KBM-7 (cell line): Measurements from ENCODE around the gene MAP4K4.

ENCODE experiments used
- DNase-seq: peaks from one replicate; pipeline ENCODE4 v3.0.0-alpha.2; 2015
- in situ Hi-C: fragments of 300-500 bp; cut with MboI; formaldehyde crosslinking; loops from 2 replicates; pipeline ENCODE4 v1.14.3; 2020; ENCODE audit warnings: low sequenced_read_pairs, low pct_unique_long_range_greater_than_20kb, mixed read lengths

The MAP4K4 gene

DNA sequence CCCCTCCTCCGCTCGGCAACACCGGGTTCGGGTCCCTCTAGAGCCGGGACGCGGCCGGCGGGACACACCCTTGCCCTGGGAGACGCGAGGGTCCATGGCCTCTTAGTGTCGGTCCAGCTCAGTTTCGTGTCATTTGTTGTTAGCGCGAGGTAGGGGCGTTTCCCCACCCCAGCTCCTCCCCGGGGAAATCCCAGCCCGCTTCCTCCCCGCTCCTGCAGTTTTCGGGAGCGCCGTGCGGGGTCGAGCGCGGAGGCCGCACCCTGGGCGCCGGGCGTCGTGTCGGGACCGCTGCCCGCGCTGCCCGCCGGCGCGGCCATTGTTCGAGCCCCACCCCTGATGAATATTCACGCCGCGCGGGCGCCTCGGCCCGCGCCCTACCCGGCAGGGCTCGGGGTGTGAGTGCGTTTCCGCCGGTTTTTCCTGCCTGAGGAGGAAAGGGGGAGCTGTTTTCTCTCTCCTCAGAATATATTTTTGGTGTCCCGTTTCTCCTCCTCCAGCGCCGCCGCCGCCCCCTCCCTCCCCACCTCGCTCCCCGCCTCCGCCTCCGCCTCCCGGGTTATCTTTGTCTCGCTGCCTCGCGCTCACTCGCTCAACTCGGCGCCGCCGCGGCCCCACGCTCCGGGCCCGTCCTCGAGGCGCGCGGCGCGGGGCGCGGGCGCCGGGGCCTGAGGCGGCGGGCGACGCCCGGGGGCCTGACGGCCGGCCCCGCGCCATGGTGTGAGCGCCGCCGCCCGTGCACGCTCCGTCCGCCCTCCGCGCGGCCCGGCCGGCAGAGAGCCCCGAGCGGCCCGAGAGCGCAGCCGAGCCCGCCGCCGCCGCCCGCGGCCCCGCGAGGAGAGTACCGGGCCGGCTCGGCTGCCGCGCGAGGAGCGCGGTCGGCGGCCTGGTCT is at the start of gene MAP4K4:
Gene MAP4K4, plus strand, starts transcription at position 584 of the 890 bp plus-strand sequence. CDS start 374 bp downstream, outside the sequence.
- in situ Hi-C loops: no loop called here

DNA sequence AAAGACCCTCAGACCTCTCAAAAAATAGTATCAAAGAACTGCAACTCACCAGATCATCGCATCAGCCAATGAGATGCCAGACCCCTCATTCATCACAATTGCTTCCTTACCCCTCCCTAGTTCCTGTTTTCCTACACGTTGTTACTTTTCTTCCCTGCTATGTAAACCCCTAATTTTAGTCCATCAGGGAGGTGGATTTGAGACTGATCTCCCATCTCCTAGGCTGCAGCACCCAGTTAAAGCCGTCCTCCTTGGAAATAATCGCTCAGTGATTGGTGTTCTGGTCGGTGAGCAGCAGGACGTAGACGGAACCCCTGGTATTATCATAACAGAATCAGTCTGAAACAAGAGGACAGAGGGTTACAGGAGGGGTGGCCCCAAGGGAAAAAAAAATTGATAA is 44.0 kb upstream of the MAP4K4 start:
- in situ Hi-C loops: no loop called here

More for the DNA sequence above, at the start of gene MAP4K4:
- DNase-seq: peak; percentile 84

DNA sequence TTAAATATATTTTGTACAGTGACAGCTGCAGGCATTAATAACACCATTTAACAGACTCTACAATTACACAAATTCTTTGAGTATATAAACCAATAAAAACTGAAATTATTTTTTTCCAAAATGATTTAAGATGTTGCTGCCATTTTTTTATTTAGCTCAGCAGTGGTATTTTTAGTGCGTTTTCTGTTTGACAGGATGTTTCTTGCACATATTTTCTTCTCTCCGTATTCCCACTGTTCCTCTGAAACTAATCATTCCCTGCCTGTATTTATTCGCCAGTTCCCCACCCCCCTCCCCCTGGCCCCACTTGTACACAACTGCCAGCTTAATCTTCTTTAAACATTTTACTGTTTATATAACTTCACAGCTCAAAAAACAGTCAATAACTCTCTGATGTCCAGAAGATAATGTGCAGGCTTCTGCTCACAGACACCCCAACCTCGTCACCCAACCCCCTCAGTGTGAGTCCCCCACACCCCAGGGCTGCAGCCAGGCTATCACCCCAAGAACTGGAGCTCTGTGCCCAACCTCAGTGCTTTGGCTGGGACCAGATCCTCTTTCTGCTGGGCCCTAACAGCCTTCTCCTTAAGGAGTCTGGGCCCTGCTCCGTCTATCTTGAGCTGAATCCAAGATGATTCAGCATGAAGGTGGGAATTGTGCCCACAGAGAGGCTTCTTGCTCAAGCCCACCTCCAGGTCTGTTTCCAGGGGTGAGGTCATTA is 41.6 kb upstream of the MAP4K4 start:
- DNase-seq: no peak
- in situ Hi-C loops: no loop called here

More for the DNA sequence above, 44.0 kb upstream of the MAP4K4 start:
- no peak for DNase-seq

DNA sequence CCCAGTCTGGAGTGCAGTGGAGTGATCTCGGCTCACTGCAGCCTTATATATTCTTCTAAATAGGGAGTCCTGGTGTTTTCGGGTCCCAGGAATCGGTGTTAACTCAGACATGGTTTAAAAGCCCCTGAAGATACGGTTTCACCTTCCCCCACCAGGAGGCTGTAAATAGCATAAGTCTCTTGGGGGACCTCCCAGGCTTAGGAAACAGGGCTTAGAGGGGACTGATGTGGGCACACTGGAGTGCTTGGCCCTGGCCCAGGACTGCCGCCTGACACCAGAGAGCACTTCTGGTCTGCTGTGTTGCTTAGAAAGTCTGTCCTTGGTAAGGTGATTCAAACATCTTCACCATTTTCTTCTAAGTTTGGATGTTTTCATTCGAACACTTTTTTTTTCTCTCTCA is 39.7 kb upstream of the MAP4K4 start:
- in situ Hi-C loops: no loop called here
- no peak for DNase-seq

DNA sequence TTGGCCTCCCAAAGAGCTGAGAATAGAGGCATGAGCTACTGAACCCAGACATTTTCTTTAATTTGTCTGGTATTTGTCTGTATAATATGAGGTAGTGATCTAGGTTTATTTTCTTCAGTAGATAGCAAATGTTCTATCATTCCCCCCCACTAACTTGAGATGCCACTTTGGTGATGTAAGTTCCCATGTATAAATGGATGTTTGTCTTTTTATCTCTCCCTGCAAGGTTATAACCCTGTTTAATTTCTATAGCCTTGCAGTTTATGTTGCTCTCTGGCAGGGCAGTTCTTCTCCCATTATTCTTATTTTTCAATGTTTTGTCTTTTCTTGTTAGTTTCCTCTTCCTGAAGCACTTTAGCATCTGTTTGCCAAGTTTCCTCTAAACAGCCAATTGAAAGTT is 39.1 kb upstream of the MAP4K4 start:
- DNase-seq: no peak

DNA sequence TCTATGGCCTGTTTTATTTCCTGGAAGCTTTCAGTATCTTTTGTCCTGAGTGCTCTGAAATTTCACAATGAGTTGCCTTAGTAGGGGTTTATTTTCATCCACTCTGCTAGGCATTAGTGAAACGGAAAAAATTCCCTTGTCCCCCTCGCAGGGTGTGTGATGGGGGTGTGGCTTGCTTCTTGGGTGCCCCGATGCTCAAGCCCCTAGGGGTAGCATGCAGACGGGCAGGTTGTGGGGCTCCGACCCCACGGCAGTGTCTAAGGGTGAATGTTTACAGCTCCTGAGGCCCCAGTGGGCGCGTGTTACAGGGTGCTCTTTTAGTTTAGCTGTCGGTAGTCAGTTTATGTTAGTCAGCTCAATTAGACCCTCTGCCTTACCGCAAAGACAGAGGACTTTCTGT is 32.2 kb upstream of the MAP4K4 start:
- DNase-seq: no peak
- in situ Hi-C loops: no loop called here

More for the DNA sequence above, 39.1 kb upstream of the MAP4K4 start:
- in situ Hi-C loops: no loop called here

DNA sequence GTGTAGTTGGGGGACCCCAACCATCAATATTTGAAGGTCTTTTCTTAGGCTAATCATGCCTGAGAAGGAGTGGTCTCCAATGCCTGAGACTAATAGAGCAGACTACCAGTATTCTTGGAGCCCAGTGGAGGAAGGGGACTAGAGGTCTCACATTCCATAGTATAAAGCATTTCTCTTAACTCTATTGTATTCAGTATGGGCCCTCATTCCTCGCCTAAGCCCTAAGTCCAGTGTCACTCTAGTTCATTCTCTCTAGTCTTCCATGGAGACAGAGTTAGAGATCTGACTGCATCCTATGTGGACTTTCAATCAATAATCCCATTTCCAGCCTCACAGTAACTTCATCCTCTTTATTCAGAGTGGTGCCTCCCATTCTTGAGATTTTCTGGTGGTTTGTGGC is 29.7 kb upstream of the MAP4K4 start:
- no peak for DNase-seq
- in situ Hi-C loops: no loop called here

DNA sequence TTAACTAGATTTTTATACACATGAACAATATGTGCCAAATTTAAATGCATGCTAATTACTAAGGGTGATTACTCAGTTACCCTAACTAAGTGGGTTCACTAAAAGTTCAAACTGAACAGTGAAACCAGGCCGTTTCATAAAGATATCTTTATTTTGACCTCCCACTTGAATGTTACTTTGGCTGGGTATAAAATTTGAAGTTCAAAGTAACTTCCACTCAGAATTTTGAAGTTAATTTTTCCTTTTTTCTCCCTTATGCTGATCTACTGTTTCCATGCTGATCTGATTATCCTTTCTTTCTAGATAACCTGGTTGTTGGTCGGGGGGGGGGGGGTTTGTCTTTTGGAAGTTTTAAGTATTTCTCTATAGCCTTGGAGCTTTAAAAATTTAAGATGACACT is 25.5 kb upstream of the MAP4K4 start:
- no peak for DNase-seq

DNA sequence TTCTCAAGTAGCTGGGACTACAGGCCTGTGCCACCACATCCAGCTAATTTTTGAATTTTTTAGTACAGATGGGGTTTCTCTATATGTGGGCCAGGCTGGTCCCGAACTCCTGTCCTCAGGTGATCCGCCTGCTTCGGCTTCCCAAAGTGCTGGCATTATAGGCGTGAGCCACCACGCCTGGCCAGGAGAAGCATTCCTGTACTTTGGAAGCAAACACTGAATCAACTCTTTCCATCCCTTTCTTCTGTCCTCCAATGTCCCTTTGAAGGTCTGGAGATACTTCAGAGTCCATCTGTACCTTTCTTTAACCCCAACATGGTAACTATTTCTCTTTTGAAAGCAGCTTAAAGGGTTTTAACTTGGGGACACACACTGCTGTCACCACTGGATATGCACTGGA is 23.6 kb upstream of the MAP4K4 start:
- in situ Hi-C loops: no loop called here
- no peak for DNase-seq

More for the DNA sequence above, 25.5 kb upstream of the MAP4K4 start:
- in situ Hi-C loops: no loop called here

DNA sequence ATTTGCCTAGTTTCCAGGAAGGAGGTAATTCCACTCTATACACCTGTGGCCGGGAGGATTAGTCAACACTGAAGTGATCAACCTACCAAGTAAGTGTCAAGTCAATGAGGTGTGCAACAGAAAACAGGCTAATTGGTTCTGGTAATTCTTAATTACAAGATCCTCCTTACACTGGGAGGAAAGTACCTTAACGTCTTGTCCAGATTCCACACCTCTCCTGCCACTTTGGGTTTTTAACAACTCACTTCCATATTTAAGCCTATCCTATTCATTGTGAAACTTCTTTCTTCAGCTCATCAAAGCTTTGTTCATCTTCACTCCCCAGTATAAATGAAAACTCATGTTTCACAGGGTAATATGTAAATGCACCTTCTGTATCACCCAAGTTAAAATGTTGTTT is 22.0 kb upstream of the MAP4K4 start:
- in situ Hi-C loops: no loop called here
- no peak for DNase-seq

DNA sequence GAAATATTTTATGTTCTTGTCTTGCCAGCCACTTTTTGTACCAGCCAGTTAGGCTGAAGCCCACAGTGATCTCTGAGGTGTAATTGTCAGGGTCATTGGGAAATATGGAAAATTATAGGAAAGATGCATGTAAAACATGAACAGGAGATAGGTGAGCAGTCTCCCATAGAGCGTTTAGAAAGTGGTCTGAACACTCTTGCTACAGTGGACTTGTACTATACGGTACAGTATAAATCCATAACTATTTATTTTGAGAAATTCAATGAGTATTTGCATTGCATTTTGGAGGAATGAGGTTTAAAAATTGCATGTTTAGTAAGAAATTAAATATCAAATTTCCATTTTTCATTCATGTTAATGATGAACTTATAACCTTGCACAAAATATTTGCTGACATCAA is 20.8 kb upstream of the MAP4K4 start:
- no peak for DNase-seq
- in situ Hi-C loops: no loop called here

DNA sequence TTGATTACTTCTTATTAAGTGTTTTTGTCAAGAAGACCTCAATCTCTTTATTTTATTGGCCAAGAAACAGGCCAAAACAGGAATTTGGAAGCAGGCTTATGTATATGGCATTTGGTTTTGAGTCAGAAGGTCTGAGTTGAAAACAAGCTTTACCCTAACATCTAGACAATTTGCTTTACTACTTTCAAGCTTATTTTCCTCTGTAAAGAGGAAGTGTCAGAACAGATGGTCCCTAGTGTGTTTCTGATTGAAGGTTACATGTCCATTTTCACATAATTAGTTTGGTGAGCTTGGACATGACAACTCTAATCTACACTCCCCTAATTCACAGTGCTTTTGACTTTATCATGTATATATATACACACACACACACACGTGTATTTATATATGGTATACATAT is 19.8 kb upstream of the MAP4K4 start:
- DNase-seq: peak; percentile 49
- in situ Hi-C loops: no loop called here

DNA sequence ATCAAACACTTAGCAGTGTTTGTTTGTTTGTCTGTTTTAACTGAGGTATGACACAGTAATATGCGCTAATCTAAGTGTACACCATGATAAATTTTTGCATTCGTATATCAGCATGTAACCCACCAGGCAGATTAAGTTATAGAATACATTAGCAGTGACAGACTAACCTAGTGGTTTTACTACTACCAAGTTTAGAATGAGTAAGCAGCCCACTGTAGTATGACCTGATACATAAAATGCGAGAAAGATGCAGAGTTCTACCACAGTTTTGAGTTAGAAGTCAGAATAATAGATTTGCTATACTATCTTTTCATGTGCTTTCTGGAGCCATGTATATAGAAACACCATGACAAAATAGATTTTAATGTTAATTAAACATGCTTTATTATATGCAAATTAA is 19.1 kb upstream of the MAP4K4 start:
- in situ Hi-C loops: no loop called here
- no peak for DNase-seq

DNA sequence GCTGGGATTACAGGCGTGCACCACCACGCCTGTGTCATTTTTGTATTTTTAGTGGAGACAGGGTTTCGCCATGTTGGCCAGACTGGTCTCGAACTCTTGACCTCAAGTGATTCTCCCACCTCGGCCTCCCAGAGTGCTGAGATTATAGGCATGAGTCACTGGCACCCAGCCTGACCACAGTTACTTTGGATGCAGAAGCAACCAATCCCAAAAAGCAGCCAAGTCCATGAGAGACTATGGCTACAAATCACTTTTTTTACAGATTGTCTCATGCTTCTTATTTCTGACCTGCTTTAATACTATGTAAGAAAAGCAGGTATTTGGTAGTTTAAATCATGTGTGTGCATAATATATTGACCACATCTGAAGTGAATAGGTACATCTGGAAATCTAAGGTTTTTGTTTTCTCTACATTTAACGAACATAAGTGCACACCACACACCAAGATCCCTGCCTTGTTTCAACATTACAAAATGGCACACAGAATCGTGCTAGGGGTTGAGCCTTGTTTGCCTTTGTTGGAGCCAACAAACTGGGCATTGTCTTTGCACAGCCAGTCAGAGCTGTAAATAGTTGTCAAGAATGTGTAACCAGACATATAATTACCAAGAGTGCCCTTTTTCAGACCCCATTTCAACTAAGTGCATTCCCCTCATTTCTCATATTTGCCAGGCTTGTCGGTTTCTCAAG is 18.3 kb upstream of the MAP4K4 start:
- in situ Hi-C loops: no loop called here
- no peak for DNase-seq

DNA sequence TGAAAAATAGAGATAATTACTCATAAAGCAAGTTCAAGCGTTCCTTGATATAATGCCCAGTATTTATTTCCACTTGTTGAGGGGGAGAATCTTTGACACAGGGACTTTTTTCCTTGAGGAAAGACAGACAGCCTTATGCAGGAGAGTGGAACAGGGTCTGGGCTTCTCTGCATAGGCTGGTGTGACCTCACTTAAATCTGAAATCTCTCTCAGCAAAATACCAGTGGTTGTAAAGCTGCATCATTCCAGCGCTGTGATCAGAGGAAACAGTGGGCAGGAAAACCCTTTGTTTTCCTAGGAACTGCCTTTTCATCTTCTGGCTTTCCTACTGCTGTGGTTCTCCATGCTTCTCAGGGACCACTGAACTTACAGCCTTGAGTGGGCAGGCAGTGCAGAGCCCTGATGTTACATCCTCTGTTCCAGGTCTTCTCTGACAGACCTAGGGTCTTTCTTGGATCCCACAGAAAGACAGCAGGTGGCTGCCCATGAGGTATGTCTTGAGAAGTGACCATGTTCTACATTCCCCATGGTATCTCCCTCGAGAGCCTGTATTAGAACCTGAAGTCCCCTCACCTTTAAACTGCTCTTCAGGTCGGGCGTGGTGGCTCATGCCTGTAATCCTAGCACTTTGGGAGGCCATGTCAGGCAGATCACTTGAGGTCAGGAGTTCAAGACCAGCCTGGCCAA is 17.6 kb upstream of the MAP4K4 start:
- in situ Hi-C loops: no loop called here
- DNase-seq: no peak

DNA sequence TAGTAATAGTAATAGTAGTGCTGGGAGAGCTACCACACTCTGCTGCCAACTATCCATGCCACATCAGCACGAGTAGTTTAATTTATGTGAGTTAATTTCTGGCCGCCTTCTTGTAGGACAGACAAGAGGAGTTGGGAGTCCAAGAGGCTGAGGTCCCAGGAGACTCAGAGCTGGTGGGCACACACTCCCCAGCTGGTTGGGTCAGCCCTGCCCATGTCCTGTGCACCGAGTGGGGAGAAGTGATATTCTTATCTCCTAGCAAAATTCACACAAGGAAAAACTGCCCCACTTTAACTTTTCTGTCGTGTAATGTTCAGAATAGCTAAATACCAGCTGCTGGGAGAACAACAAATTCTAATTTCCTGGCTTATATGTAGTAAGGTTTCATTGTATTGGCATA is 15.2 kb upstream of the MAP4K4 start:
- DNase-seq: no peak
- in situ Hi-C loops: no loop called here

DNA sequence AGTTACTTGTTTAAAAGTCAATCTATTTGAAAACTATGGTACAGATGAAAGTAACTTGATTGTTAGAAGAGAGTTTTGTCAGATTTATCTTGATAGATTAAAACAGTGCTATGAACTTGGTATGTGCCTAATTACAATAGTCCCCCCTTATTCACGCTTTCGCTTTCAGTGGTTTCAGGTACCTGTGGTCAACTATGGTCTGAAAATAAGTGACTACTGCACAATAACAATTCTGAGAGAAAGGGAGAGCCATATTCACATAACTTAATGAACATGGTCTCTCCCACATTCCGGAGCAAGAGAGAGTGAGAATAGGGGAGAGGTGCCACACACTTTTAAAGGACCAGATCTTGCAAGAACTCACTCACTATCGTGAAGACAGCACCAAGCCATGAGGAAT is 13.2 kb upstream of the MAP4K4 start:
- in situ Hi-C loops: no loop called here
- DNase-seq: no peak

DNA sequence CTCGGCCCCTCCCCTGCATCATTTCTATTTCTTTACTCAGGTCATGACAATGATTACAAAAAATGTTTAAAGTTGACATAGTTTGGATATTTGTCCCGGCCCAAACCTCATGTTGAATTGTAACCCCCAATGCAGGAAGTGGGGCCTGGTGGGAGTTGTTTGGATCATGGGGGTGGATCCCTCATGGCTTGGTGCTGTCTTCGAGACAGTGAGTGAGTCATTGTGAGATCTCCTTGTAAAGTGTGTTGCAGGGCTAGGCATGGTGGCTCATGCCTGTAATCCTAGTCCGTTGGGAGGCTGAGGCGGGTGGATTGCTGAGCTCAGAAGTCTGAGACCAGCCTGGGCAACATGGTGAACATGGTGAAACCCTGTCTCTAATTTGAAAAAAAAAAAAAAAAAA is 9.2 kb upstream of the MAP4K4 start:
- in situ Hi-C loops: no loop called here
- no peak for DNase-seq

DNA sequence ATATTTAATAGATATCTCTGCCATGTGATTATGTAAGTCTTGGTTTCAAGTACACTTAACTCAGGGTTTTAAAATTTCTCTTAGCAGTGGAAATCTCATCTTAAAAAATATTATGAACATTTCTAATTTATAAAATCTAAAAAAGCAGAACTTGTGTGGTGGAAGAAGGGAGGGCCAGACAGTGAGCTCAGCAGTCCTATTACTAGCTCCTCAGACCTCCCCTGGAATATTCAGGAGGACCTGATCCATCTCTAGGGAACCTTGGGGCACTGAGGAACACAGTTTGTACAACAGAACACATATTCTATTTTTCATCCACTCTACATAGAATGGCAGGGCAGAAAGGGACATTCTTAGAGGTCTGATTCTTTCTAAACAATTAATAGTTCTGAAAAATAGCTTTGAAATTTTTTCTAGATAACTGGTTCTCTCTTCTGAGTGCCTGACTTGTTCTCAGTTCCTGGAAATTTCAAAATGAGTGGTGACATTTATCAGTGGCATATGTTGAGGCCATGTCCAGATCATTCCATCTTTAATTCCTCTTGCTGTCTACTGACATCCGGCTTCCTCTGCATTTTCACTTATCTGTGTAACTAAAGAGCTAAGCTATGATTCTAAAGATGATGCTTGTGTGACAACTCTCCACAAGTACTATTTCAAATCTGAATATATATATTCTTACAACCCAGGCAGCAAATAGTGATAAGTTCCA is 8.2 kb upstream of the MAP4K4 start:
- in situ Hi-C loops: no loop called here
- DNase-seq: no peak
